HUDEP-2 (cell line): ENCODE results near the gene GRK2.

Experiments used
- DNase-seq, 76 experiments: peaks; one replicate each; lab custom pipeline; 2025; ENCODE audit not compliant: unreplicated experiment in 76 of 76; lab: John Stamatoyannopoulos, UW

Gene GRK2

DNA sequence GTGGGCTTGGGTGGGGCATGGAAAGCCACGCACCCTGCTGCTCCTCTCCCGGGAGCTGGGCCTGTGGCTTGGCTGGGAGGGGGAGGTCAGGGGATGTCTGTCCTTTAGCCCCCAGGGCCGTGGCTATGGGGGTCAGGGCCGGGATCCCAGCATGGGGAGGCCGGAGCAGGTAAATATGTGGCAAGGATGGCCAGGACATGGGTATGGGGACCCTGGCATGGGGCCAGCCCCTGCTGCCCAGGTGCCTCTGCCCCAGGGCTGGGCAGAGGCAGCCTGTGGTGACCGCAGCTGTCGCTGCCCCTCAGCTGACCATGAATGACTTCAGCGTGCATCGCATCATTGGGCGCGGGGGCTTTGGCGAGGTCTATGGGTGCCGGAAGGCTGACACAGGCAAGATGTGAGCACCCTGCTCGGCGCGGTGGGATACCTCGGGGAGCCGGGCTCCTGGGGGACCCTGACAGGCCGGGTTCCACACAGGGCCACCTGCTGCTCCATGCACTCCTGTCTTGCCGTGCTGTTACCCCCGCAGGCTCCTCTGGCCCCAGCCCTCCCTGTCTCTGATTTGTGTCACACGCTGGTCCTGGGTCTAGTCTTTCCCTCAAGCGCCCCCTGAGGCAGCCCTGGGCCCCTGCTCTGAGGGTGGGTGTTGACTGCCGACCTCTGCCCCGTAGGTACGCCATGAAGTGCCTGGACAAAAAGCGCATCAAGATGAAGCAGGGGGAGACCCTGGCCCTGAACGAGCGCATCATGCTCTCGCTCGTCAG is 14.7 kb downstream of the GRK2 start:
- DNase-seq: no peak

DNA sequence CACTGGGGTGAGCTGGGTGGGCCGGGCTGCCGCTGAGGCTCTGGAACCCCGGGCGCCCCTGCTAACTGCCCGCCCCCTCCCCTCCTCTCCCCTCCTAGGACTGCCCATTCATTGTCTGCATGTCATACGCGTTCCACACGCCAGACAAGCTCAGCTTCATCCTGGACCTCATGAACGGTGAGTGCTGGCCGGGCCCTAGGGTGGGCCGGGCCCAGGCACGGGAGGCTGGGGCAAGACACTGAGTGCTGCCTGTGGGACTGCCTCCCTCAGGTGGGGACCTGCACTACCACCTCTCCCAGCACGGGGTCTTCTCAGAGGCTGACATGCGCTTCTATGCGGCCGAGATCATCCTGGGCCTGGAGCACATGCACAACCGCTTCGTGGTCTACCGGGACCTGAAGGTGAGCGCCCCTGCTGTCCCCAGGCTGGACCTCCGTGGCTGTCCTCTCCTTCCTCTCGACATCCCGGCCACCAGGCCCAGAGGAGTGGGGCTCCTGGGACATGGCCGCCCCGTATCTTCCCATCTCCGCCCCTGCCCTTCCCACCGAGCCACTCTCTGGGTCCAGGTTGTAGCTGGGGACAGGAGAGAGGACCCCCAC is 15.4 kb downstream of the GRK2 start:
- DNase-seq: no peak

DNA sequence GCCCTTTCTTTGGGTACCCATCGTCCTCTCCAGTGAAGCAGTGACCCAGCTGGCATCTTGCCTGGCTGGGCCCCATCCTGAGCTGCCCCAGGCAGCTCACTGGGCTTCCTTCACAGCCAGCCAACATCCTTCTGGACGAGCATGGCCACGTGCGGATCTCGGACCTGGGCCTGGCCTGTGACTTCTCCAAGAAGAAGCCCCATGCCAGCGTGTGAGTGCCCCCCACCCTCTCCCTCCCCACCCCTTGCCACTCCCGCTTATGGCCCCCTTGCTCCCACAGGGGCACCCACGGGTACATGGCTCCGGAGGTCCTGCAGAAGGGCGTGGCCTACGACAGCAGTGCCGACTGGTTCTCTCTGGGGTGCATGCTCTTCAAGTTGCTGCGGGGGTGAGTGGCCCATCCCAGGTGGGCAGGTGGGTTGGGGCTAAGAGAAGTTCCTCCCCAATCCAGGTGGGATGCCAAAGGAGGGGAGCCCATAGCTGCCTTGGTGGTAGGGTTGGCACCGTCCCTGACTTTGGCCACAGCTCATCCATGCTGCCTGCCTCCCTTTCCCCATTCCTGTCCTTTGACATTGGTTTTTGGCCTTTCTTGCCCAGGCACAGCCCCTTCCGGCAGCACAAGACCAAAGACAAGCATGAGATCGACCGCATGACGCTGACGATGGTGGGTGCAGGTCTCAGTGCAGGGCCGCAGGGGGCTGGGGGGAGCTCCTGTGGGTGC is 16.0 kb downstream of the GRK2 start:
- DNase-seq: no peak

GRCh38 chr11:67282876-67283371 is 16.7 kb downstream of the GRK2 start:
- no peak for DNase-seq

- DNase-seq: no peak
These were observed 17.2 kb downstream of the GRK2 start for GRCh38 chr11:67283481-67283963.

DNA sequence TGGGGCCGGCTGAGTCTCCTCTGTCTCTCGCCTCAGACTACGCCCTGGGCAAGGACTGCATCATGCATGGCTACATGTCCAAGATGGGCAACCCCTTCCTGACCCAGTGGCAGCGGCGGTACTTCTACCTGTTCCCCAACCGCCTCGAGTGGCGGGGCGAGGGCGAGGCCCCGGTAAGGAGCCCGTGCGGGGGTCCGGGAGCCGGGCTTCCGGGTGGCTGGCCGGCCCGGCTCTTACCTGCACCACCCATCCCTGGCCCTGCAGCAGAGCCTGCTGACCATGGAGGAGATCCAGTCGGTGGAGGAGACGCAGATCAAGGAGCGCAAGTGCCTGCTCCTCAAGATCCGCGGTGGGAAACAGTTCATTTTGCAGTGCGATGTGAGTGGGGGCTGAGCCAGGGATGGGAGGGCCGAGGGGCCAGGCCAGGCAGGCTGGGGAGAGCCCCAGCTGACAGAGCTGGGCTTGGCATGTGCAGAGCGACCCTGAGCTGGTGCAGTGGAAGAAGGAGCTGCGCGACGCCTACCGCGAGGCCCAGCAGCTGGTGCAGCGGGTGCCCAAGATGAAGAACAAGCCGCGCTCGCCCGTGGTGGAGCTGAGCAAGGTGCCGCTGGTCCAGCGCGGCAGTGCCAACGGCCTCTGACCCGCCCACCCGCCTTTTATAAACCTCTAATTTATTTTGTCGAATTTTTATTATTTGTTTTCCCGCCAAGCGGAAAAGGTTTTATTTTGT is 18.7 kb downstream of the GRK2 start:
- no peak for DNase-seq

- DNase-seq: no peak
These were observed 19.5 kb downstream of the GRK2 start for GRCh38 chr11:67285541-67286498.

GRCh38 chr11:67286621-67287333 is 20.5 kb downstream of the GRK2 start:
- DNase-seq: no peak

DNA sequence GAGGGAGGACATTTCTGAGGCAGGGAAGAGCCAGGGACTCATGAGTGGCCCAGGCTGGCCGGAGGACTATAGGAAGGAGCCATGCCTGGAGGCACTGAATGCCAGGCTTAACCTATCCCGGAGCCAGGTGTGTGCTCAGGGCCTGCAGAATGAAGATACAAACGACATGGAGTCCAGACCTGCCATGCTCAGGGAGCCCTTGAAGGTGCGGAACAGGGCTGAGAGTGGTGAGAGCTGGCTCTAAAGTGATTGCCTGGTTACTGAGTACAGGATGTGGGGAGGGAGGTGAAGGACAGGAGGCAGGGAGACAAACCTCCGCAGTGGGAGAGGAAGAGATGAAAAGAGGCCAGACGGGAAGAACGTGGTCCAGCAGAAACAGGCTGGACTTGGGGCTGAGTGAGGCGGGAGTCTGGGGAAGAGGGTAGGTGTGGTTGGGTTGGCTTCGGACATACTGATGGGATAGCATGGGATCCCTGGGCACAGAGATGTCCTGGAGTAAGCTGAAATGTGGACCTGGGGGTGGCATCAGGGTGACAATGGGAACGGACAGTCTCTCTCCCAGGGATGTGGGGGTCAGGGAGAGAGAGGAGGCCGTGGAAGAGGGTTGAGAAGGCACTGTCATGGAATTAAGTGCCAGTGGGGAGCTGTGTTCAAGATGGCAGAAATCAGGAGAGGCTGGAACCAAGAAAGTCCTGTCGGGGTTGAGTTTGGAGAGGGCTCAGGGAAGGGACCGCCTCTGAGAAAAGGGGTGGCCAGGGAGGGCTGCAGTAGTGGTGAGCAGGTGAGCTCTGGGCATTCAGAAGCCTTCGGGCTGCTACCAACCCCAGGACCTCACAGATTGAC is 21.3 kb downstream of the GRK2 start:
- DNase-seq: no peak

DNA sequence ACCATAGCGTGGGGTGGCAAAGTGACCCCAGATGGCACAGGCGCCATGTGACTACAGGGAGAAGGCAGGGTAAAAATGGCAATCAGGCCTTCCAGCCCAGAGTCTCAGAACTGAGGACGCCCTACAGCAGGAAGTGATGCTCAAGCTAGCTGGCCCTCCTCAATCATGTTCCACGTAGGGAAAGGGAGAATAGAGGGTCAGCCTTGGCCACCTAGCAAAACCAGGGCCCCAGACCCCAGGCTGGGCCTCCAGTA is 21.9 kb downstream of the GRK2 start:
- peak in 2 of 76 experiments; percentile 30 to 48 for DNase-seq

- DNase-seq: peak in 69 of 76 experiments; percentile 20 to 88 (median 66)
These were observed 22.4 kb downstream of the GRK2 start for GRCh38 chr11:67288452-67289225.

DNA sequence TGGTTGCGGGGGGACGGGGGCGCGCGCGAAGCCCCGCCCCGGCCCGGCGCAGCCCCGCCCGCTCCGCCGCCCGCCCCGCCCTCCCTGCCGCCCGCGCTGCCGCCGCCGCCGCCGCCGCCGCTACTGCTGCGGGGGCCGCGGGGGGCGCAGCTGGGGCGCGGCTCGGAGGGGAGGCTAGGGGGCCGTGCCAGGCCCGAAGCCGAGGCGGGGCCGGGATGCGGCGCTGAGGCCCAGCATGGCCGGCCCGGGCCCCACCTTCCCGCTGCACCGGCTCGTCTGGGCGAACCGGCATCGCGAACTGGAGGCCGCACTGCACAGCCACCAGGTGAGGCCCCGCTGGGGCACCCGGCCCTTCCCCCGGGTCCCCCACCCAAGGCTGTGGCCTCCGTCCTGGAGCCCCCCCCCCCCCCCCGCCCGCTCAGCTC is 23.0 kb downstream of the GRK2 start, which contains the start of gene ANKRD13D:
Gene ANKRD13D (plus strand): TSS at position 78 of the 425 bp plus-strand sequence. CDS start 158 bp downstream, at position 236.
- peak in 3 of 76 experiments; percentile 52 to 71 (median 69) for DNase-seq

DNA sequence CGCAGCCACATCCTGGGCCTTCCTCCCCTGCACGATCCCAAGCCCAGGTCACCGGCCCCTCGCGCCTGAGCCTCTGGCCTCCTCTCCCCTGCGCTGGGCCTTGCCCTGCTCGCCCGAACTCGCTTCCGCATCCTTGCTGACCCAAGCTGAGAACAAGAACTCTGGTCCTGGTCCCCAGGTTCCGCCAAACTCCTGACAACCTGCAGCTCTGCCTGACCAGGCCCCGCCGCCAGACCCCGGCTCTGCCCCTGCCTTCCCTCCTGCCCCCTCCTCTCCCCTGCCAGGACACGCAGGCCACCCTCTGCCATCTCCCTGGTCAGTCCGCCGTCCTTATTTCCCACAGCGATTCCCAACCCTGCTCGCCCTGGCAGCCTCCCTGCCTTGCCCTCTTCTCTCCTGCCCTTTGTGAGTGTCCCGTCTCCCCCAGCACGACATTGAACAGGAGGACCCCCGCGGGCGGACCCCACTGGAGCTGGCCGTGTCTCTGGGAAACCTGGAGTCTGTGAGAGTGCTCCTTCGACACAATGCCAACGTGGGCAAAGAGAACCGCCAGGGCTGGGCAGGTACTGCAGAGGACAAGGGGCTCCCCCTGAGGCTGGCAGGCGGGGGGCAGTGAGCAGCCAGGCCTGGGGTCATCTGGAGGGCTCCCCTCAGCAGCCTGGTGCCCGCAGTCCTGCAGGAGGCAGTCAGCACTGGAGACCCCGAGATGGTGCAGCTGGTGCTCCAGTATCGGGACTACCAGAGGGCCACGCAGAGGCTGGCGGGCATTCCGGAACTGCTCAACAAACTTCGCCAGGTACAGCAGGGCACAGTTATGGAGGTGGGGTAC is 23.6 kb downstream of the GRK2 start:
- DNase-seq: peak in 1 of 76 experiments; percentile 31

DNA sequence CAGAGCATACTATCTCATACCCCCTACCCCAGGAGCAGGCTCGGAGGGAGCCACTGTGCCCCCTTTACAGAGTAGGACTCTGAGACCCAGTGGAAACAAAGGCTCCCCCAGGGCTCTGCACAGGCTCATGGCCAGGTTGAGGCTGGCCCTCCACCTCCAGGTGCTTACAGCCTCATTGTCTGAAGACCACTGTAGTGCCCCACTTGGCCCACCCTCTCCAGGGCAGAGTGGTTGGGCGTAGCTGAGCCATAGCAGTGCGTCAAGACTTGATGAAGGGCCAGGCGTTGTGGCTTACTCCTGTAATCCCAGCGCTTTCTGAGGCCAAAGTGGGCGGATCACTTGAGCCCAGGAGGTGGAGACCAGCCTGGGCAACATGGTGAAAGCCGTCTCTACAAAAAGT is 24.5 kb downstream of the GRK2 start:
- no peak for DNase-seq

- DNase-seq: no peak
These were observed 25.5 kb downstream of the GRK2 start for GRCh38 chr11:67291481-67292381.

GRCh38 chr11:67292671-67293070 is 26.4 kb downstream of the GRK2 start:
- DNase-seq: no peak
